GM21528 (cell line): ENCODE data around the gene TTC28.
"Not testable (repeated sequence)": the region's sequence is repeated elsewhere in the genome, so short reads cannot be mapped to it uniquely, and the experiment has no call there.

Experiments used
- ATAC-seq: cut with Tn5 transposase; IDR thresholded peaks from one replicate; pipeline ENCODE4 v1.9.1; 2021; ENCODE audit warnings: mild to moderate bottlenecking, moderate library complexity; ENCODE audit not compliant: unreplicated experiment, low FRiP score

Gene TTC28

GRCh38 chr22:28678778-28679610 is 646 bp downstream of the TTC28 start:
- ATAC-seq: not testable (repeated sequence)

DNA sequence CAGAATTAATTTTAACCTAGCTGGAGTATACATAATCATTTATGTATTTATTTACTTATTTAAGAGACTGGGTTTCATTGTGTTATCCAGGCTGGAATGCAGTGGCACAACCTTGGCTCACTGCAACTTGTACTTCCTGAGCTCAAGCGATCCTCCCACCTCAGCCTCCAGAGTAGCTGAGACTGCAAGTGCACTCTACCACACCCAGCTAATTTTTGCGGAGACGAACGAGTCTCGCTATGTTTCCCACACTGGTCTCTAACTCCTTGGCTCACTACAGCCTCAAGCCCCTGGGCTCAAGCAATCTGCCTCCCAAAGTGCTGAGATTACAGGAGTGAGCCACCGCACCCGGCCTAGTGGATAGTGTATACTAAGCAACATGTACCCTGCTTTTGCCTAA is 1.5 kb downstream of the TTC28 start:
- not testable (repeated sequence) for ATAC-seq

- no peak for ATAC-seq
Measured at GRCh38 chr22:28674121-28674563, 5.5 kb downstream of the TTC28 start.

GRCh38 chr22:28670756-28671155 is 8.9 kb downstream of the TTC28 start:
- ATAC-seq: no peak

DNA sequence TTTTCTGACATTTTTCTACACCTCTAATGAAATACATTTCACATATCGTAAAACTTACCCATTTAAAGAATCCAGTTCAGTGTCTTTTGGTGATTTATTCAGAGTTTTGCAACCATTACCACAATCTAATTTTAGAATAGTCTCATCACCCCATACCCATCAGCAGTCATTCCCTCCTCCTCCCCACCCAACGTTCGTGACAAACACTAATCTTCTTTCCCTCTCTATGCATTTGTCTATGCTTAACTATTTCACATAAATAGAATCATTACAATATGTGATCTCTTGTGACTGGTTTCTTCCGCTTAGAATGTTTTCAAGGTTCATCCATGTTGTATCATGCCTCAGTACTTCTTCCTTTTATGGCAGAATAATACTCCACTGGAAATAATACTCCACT is 9.5 kb downstream of the TTC28 start:
- no peak for ATAC-seq

DNA sequence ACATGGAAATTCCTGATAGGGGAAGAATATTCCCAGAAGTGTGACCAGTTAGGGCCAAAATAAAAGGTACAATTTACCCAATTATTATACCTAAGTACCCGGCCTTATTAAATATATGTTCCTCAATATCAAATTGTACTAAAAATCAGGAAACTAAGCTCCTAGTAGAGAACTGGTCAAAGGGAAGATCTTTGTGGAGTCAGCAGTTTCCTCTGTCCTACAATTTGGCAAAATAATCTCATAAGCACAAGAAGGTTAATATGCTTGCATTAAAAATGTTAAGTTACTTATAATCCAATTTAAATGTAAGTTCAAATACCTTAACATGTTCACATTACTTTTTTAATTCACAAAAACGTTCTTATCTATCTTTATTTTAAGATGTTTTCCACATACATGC is 10.3 kb downstream of the TTC28 start:
- ATAC-seq: no peak

DNA sequence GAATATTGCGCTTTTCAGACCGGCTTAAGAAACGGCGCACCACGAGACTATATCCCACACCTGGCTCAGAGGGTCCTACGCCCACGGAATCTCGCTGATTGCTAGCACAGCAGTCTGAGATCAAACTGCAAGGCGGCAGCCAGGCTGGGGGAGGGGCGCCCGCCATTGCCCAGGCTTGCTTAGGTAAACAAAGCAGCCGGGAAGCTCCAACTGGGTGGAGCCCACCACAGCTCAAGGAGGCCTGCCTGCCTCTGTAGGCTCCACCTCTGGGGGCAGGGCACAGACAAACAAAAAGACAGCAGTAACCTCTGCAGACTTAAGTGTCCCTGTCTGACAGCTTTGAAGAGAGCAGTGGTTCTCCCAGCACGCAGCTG is 16.1 kb downstream of the TTC28 start:
- ATAC-seq: not testable (repeated sequence)

DNA sequence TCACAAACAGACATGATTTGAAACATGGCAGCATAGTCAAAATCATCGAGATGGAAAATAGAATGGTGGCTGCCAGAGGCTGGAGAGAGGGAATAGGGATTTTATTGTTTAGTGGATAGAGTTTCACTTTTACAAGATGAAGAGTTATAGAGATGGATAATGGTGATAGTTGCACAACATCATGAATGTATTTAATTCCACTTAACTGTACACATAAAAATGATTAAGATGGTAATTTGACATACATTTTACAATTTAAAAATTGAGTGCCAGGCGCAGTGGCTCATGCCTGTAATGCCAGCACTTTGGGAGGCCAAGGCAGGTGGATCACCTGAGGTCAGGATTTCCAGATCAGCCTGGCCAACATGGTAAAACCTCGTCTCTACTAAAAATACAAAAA is 21.2 kb downstream of the TTC28 start:
- no peak for ATAC-seq

DNA sequence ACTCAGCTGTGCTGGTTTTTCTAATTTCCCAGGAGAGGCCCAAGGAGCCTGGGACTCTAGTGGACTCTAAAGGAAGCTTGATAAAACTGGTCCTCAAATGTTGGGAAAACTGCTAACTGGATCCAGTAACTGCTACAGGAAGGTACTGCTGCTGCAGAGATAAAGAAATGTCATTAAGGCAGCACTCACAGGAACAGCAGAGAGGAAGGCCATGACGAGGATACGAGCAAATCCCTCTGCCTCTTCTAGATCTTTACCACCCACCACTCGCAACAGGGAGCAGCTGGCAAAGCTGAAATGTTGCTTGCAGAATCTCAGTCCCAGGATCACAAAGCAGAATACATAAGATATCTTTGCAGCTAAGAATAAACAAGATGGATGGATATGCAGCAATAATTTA is 23.5 kb downstream of the TTC28 start:
- no peak for ATAC-seq

GRCh38 chr22:28650463-28650862 is 29.2 kb downstream of the TTC28 start:
- no peak for ATAC-seq

- no peak for ATAC-seq
Measured at GRCh38 chr22:28648792-28649191, 30.8 kb downstream of the TTC28 start.

GRCh38 chr22:28647216-28647615 is 32.4 kb downstream of the TTC28 start:
- ATAC-seq: no peak

DNA sequence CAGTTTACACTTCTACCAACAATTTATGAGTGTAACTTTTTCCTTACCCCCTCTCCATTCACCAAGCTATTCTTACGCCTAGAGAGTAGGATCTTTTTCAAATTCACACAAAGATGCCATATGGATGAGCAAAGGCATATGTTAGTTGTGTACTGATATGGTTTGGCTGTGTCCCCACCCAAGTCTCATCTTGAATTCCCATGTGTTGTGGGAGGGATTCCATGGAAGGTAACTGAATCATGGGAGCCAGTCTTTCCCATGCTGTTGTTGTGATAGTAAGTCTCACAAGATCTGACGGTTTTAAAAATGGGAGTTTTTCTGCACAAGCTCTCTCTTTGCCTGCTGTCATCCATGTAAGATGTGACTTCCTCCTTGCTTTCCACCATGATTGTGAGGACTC is 40.3 kb downstream of the TTC28 start:
- ATAC-seq: no peak

DNA sequence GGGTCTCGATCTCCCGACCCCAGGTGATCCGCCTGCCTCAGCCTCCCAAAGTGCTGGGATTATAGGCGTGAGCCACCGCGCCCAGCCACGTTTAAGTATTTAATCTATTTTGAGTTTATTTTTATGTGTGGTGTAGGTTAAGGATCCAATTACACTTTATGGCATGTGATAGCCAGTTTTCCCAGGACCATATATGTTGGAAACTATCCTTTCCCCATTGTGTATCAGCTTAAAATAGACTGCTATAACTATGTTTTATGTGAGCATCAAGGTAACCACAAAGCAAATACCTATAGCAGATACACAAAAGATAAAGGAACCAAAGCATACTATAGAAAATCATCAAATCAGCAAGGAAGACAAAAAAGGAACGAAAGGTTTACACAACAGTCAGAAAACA is 42.4 kb downstream of the TTC28 start:
- ATAC-seq: no peak

- ATAC-seq: no peak
Measured at GRCh38 chr22:28630177-28630574, 49.5 kb downstream of the TTC28 start.

- no peak for ATAC-seq
Measured at GRCh38 chr22:28629420-28630176, 50.0 kb downstream of the TTC28 start.

GRCh38 chr22:28628766-28629165 is 50.9 kb downstream of the TTC28 start:
- ATAC-seq: no peak

- ATAC-seq: no peak
Measured at GRCh38 chr22:28627791-28628190, 51.8 kb downstream of the TTC28 start.

GRCh38 chr22:28620244-28620922 is 59.3 kb downstream of the TTC28 start:
- ATAC-seq: no peak

DNA sequence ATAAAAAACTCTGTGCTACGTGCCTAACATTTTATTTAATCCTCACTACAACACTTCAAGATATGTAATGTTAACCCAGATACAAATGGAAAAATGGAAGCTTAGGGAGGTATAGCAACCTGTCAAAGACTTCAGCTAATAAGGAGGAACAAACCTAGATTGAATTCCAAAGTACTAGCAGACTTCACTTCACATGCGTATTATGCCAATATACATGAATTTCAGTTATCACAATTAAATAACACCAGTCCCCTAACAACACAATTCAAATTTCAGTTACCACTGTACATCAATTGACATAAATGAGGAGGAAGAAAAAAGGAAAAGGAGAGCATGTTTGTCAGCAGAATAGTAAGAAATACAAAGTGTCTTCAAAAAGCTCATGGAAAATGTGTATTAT is 60.4 kb downstream of the TTC28 start:
- no peak for ATAC-seq

DNA sequence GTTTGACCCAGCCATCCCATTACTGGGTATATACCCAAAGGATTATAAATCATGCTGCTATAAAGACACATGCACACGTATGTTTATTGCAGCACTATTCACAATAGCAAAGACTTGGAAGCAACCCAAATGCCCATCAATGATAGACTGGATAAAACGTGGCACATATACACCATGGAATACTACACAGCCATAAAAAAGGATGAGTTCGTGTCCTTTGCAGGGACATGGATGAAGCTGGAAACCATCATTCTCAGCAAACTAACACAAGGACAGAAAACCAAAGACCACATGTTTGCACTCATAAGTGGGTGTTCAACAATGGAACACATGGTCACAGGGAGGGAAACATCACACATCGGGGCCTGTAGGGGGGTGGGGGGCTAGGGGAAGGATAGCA is 64.2 kb downstream of the TTC28 start:
- ATAC-seq: not testable (repeated sequence)
